Measurements from ENCODE around the gene PSD4.

PSD4 gene

DNA sequence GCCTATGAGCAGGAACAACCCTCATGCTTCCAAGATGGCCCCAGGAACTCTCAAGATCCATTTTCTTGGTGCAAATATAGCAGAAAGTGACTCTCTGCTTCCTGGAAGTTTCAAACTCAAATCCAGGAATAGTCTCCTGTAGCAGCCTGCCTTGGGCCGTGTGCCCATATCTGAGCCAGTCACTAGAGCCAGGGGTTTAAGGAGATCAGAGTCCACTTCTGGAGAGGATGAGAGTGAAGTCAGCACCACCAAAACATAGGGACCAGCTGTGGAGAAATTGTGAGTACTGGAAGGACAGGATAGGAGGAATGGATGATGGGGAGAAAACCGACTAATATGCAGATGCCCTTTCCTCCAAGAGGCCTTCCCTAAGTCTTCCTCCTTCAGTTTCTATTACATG is 33.2 kb downstream of the PSD4 start:
- Histone ChIP-seq H3K27me3 (ENCODE audit: low read length) (no peaks in the 10 kb centered on the region), H3K9ac (ENCODE audit: low read length) (no peak overlapping the region), H3K36me3 (ENCODE audit: low read length) (no peaks in the 10 kb centered on the region), H4K20me1 (ENCODE audit: low read depth, low read length) (no peaks in the 10 kb centered on the region), H3K4me2 (ENCODE audit: low read depth, low read length, poor library complexity, severe bottlenecking) (no peak overlapping the region), H3K9me2 (replicated peaks; ENCODE audit: insufficient read depth, low read length) (no peaks in the 10 kb centered on the region), H3K27ac (ENCODE audit: low read depth, low read length) (no peak overlapping the region), H3F3A (ENCODE audit: insufficient read depth) (no peaks in the 10 kb centered on the region), H3K4me3 (ENCODE audit: insufficient read depth, low read length, poor library complexity, severe bottlenecking) (no peak overlapping the region), H2AFZ (ENCODE audit: low read depth, low read length, severe bottlenecking) (no peak overlapping the region), H3K9me3 (ENCODE audit: insufficient read depth, low read length) (no peaks in the 10 kb centered on the region), H3K79me2 (ENCODE audit: insufficient read depth, low read length) (no peaks in the 10 kb centered on the region)
- TF ChIP-seq CTCF (IDR thresholded peaks at IDR 0.05; ENCODE audit: insufficient read depth, low read length, poor library complexity, severe bottlenecking) (no peak), EZH2phosphoT487 (conservative IDR thresholded peaks at IDR 0.05; ENCODE audit: low read length) (no peak)

DNA sequence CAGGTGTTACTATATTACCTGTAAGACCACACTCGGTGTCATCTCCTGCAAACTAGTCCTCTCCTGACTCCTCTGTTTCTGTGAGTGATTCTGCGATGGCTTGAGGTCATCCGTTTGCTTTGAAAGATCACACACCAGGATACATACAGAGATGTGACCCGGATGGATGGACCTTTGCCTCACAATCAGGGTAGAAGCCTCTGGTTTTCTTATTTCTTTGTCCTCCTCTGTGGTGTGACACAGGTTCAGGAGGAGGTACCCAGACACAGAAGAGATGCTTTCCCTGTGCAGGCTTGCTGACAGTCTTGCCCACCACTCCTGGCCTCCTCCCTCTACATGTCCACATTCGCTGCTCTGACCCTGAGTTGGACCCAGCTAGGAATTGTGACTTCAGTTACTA is 34.6 kb downstream of the PSD4 start:
- no peak overlapping the region for H2AFZ ChIP-seq (ENCODE audit: low read depth, low read length, severe bottlenecking)
- H3F3A ChIP-seq (ENCODE audit: insufficient read depth): no peaks in the 10 kb centered on the region
- H3K4me2 ChIP-seq (ENCODE audit: low read depth, low read length, poor library complexity, severe bottlenecking): no peak overlapping the region
- TF ChIP-seq CTCF (IDR thresholded peaks at IDR 0.05; ENCODE audit: insufficient read depth, low read length, poor library complexity, severe bottlenecking): no peak
- no peak for TF ChIP-seq EZH2phosphoT487 (conservative IDR thresholded peaks at IDR 0.05; ENCODE audit: low read length)
- H4K20me1 ChIP-seq (ENCODE audit: low read depth, low read length): no peaks in the 10 kb centered on the region
- H3K4me3 ChIP-seq (ENCODE audit: insufficient read depth, low read length, poor library complexity, severe bottlenecking): no peak overlapping the region
- H3K9ac ChIP-seq (ENCODE audit: low read length): no peak overlapping the region
- no peaks in the 10 kb centered on the region for H3K79me2 ChIP-seq (ENCODE audit: insufficient read depth, low read length)
- no peaks in the 10 kb centered on the region for H3K27me3 ChIP-seq (ENCODE audit: low read length)
- no peaks in the 10 kb centered on the region for H3K9me3 ChIP-seq (ENCODE audit: insufficient read depth, low read length)
- H3K27ac ChIP-seq (ENCODE audit: low read depth, low read length): no peak overlapping the region
- H3K36me3 ChIP-seq (ENCODE audit: low read length): no peaks in the 10 kb centered on the region
- no peaks in the 10 kb centered on the region for H3K9me2 ChIP-seq (replicated peaks; ENCODE audit: insufficient read depth, low read length)

DNA sequence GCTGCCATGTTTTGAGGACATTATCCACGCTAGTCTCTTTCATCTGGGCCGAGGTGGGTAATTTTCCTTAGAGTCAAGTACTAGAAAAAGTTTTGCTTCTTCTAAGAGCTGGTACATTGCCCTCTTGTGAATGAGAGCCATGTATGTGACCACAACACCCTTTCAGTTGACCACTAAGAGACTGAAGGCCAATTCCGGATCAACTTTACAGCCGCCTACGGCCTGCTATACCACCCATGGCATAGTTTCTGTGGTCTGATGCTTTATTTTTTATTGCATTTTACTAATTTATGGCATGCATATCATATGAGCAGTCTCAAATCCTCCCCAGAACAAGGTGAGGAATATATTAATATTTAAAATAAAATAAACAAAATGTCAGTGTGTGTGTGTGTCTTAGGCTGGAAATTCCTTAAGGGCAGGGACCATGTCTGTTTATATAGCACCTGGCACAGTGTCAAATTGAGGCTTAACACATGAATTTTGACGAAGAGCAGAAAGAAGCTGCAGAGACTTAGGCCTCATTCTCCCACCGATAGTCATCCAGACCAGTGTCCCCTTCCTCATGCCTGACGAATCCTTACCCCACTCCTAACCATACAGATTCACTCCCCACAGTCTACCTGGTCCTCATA is 35.4 kb downstream of the PSD4 start:
- Histone ChIP-seq H3K4me3 (ENCODE audit: insufficient read depth, low read length, poor library complexity, severe bottlenecking) (no peak overlapping the region), H3K9me2 (replicated peaks; ENCODE audit: insufficient read depth, low read length) (no peaks in the 10 kb centered on the region), H3K9ac (ENCODE audit: low read length) (no peak overlapping the region), H3K4me2 (ENCODE audit: low read depth, low read length, poor library complexity, severe bottlenecking) (no peak overlapping the region), H3K9me3 (ENCODE audit: insufficient read depth, low read length) (no peaks in the 10 kb centered on the region), H3K27me3 (ENCODE audit: low read length) (no peaks in the 10 kb centered on the region), H3K36me3 (ENCODE audit: low read length) (no peaks in the 10 kb centered on the region), H3F3A (ENCODE audit: insufficient read depth) (no peaks in the 10 kb centered on the region), H2AFZ (ENCODE audit: low read depth, low read length, severe bottlenecking) (no peak overlapping the region), H3K27ac (ENCODE audit: low read depth, low read length) (no peak overlapping the region), H3K79me2 (ENCODE audit: insufficient read depth, low read length) (no peaks in the 10 kb centered on the region), H4K20me1 (ENCODE audit: low read depth, low read length) (no peaks in the 10 kb centered on the region)
- TF ChIP-seq EZH2phosphoT487 (conservative IDR thresholded peaks at IDR 0.05; ENCODE audit: low read length) (no peak), CTCF (IDR thresholded peaks at IDR 0.05; ENCODE audit: insufficient read depth, low read length, poor library complexity, severe bottlenecking) (no peak)
